Pulmonary artery endothelial cell (primary cell): ENCODE results near the gene LRRC23. TPM values are rescaled to one million over a fixed set of nuclear protein-coding genes. Genes with fewer than 3 reads are reported as not detected.
"Not testable (repeated sequence)": the region's sequence is repeated elsewhere in the genome, so short reads cannot be mapped to it uniquely, and the experiment has no call there.

Source experiments
- DNase-seq: peaks from one replicate; pipeline ENCODE4 v3.0.0-alpha.2; 2011; ENCODE audit warnings: low read depth, low spot score
- total RNA-seq: library from RNA; depleted of rRNA; stranded (reverse); fragments of >200 nt; gene quantifications from 2 replicates; pipeline ENCODE4 v1.2.3, GENCODE V29; 2014

LRRC23 gene, protein sequence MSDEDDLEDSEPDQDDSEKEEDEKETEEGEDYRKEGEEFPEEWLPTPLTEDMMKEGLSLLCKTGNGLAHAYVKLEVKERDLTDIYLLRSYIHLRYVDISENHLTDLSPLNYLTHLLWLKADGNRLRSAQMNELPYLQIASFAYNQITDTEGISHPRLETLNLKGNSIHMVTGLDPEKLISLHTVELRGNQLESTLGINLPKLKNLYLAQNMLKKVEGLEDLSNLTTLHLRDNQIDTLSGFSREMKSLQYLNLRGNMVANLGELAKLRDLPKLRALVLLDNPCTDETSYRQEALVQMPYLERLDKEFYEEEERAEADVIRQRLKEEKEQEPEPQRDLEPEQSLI
- 4.4 TPM in 2 replicates for total RNA-seq

DNA sequence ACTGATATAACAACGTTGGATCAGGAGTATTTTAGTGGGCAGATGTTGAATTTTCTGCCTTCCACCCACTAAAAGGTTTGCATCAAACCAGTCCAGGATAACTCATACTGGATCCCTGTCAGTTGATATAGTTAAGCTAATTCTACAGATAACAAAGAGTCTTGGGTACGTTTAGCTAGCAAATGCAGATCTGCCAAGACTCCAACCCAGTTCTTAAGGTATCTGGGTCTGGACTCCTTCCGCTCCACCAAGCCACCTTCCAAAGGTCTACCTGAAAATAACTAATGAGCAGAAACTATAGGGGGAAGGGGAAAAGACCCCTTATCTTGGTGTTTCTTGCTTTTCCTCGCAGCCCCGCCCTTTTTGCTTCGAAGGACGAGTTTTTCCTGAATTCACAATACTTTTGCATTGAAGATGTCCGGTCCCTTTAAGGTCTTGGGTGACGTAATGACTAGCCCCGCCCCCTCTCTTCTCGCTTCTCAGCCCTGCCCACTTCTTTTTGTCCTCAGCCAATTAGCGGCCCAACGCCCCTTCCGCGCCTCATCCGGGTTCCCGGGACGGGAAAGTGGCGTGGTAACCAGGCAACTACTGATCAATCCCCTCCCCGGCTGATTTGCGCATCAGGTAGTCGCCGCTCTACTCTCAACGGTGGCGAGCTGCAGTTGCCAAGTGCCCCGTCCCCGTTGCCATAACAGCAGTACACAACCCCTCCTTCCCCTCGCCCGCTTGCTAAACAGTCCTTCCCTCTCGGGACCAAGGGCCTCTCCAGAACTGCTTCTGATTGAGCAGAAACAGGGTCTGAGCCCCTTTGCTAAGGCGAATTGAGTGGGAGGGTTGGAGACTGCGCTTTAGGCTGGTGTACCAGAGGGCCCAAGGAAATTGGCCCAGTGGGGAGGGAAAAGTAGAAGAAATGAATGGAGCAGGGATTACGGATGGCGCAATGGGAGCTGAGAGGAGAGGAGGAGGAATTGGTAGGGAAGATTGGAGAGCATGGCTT, at the start of gene LRRC23:
LRRC23 (plus strand) TSS at position 543 of the 997 bp plus-strand sequence. CDS start 812 bp downstream, outside the sequence.
- peak; percentile 86 for DNase-seq

- DNase-seq = no peak
These were observed 49.3 kb upstream of the LRRC23 start for GRCh38 chr12:6855322-6855721.

GRCh38 chr12:6858799-6859198, 45.8 kb upstream of the LRRC23 start:
- no peak for DNase-seq

- no peak for DNase-seq
These were observed 44.5 kb upstream of the LRRC23 start for GRCh38 chr12:6860116-6860515.

GRCh38 chr12:6860942-6861341, 43.7 kb upstream of the LRRC23 start:
- no peak for DNase-seq

GRCh38 chr12:6861391-6861790, 43.2 kb upstream of the LRRC23 start:
- DNase-seq = no peak

GRCh38 chr12:6863033-6863432, 41.6 kb upstream of the LRRC23 start:
- DNase-seq = no peak

- no peak for DNase-seq
These were observed 40.9 kb upstream of the LRRC23 start for GRCh38 chr12:6863586-6864321.

DNA sequence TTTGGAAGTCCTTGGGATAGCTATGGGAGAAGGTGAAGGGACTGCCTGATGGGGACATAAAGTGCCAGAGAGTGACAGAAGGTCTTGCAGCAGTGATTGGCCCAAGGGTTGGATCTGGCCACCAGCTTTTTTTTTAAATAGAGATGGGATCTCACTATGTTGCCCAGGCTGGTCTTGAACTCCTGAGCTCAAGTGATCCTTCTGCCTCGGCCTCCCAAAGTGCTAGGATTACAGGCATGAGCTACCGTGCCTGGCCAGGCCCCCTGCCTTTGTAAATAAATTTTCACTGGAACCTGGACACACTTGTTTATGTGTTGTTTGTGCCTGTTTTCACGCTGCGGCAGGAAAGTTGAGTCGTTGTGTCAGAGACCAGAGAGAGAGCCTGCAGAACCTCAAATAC, 39.3 kb upstream of the LRRC23 start:
- DNase-seq = not testable (repeated sequence)

GRCh38 chr12:6866163-6866919, 38.3 kb upstream of the LRRC23 start:
- no peak for DNase-seq

- no peak for DNase-seq
These were observed 37.7 kb upstream of the LRRC23 start for GRCh38 chr12:6866920-6867412.

GRCh38 chr12:6867413-6868210, 37.0 kb upstream of the LRRC23 start, which contains the start of gene TPI1:
Gene TPI1 (plus strand): TSS chr12:6867531. CDS start chr12:6867567, 36 bp downstream.
- DNase-seq = no peak

- DNase-seq = no peak
These were observed 36.2 kb upstream of the LRRC23 start for GRCh38 chr12:6868211-6869048.

GRCh38 chr12:6869049-6870021, 35.3 kb upstream of the LRRC23 start:
- DNase-seq = no peak

DNA sequence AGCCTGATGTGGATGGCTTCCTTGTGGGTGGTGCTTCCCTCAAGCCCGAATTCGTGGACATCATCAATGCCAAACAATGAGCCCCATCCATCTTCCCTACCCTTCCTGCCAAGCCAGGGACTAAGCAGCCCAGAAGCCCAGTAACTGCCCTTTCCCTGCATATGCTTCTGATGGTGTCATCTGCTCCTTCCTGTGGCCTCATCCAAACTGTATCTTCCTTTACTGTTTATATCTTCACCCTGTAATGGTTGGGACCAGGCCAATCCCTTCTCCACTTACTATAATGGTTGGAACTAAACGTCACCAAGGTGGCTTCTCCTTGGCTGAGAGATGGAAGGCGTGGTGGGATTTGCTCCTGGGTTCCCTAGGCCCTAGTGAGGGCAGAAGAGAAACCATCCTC, 34.3 kb upstream of the LRRC23 start:
- DNase-seq = not testable (repeated sequence)

DNA sequence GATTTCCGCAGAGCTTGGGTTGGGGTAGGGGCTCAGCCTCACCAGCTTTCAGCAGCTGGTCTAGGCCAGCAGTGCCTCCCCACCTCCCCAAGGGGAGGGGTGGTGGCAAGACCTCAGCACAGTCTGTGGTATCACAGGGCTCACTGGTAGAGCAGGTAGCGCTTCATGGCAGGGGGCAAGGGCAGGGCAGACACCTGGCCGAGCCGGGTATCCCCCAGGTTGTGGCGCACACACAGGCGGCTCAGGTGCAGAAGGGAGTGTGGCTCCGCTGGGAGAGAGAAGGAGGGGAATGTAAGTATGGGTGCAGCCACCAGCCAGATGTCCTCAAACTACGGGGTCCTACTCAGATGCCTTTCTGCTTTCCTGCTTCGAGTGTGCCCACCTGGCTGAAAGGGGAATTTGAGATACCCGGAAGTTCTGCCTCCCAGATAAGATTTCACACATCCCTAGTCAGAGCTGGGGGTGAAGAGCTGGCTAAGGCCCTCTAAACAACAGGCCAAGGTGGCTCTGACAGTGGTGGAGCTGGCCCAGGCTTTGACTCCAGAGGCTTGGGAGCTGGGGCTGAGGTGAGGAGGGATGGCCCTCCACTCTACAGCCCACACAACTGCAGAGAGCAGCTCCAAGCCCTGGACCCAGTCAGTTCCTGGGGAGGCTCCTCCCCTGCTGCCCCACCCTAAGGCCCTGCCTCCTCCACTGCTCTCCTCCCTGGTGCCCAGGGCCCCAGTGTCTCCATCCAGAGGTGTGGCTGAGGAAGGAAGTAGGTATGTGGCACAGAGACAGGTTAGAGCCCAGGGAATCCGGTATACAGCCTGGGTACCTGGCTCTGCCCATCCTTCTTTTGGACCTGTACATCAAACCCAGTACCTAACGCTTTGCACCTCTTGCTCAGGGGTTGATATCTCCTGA, 33.3 kb upstream of the LRRC23 start:
- no peak for DNase-seq
